Stimulated activated CD4-positive, alpha-beta T cell treated with anti-CD3 and anti-CD28 coated beads, TNF-alpha, amount 100 ng/mL, for 48 hours (primary cell): ENCODE data around the gene BIRC5.
"Not testable (repeated sequence)": the region's sequence is repeated elsewhere in the genome, so short reads cannot be mapped to it uniquely, and the experiment has no call there.

Experiments
- DNase-seq, 3 donors: peaks; one replicate each; pipeline ENCODE4 v3.0.0-alpha.2; 2020; ENCODE audit warnings: low read depth in 3 of 3

Gene BIRC5

GRCh38 chr17:78239489-78239931 is 25.5 kb downstream of the BIRC5 start:
- no peak for DNase-seq

- DNase-seq: no peak
Observed at GRCh38 chr17:78240012-78240655, 26.1 kb downstream of the BIRC5 start.

DNA sequence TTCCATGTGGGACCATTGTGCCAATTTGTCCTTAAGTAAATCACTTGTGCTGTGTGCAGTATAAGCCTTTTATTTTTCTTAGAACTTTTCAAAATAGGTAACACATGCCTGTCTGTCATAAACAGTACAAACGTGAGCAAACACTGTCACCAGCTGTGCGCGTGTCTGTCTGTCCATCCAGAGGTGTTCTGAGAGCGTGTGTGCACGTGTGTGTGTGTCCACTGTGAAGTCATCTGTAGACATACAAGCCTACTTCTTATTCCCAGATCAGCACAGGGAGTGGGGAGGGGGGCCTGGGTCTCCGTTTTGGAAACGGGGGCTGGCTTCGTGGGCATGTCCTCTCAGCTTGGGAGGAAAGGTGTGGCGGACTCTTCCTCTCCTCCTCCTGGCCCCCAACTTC is 26.8 kb downstream of the BIRC5 start:
- no peak for DNase-seq

DNA sequence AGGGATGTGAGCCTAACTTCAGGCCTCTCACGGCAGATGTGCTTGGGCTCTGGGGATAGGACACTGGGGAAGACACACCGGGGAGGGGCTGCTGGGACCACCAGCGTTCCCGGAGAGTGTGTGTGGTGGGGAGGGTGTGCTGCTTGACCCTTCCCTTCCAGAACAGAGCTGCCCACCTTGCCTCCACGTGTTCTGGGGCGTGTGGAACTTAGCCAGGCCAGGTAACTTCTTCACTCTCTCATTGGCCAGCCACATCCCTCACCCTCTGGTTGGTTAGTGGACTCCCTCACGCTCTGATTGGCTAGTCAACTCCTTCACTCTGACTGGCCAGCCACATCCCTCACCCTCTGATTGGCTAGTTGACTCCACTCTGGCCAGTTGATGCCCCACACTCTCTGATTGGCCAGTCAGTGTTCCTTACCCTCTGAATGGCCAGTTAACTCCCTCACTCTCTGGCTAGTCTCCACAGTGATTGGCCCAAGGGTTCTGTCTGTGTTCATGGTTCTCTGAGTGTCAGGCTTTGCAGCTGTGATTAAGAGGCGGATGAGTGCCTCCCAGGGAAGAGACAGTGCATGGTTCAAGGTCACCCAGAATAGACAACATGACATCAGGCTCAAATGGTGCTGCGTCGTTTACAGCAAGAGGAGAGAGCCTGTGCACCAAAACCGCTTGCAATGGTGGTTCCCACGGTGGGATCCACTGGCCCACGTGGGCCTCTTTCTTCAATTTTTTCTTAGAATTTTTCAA is 27.4 kb downstream of the BIRC5 start:
- DNase-seq: no peak

DNA sequence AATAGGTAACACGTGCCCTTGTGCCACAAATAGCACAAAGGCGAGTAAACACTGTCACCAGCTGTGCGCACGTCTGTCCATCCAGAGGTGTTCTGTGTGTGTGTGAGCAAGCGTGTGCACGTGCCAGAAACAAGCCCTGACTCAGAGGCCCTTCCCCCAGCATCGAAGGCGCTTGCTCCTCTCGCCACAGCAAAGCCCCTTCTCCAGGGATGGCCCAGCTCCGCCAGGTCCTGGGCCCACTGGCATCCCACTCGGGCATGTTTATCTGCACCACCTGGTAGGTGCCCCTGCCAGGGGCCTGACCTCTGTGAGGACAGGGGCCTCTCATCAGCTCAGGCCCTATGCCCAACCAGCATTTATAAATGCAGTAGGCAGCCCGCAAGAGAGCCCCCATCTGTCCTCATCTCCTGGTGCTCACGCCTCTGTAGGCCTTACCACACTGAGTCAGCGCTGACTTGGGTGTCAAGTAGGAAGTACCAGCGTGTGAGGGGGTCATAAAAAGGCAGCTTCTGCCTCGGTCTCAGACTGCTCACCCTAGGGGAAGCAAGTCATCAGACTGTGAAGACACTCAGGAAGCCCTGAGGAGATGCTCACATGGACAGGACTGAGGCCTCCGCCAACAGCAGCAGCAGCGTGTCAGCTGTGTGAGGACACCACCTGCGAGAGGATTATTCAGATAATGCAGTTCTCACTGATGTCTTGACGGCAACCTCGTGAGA is 28.1 kb downstream of the BIRC5 start:
- DNase-seq: no peak

DNA sequence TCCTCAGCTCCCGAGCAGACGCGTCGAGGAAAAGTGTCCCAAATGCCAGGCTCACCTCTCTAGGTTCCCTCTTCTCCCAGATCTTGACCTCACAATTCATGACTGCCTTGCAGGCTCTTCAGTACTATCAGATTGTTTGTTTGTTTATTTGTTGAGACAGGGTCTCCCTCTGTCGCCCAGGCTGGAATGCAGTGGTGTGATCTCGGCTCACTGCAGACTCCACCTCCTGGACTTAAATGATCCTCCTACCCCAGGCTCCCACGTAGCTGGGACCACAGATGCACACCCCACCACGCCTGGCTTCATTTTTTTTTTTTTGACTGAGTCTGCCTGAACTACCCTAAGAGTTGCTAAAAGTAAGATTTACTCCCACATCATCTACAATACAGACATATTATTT is 33.3 kb downstream of the BIRC5 start:
- DNase-seq: no peak

DNA sequence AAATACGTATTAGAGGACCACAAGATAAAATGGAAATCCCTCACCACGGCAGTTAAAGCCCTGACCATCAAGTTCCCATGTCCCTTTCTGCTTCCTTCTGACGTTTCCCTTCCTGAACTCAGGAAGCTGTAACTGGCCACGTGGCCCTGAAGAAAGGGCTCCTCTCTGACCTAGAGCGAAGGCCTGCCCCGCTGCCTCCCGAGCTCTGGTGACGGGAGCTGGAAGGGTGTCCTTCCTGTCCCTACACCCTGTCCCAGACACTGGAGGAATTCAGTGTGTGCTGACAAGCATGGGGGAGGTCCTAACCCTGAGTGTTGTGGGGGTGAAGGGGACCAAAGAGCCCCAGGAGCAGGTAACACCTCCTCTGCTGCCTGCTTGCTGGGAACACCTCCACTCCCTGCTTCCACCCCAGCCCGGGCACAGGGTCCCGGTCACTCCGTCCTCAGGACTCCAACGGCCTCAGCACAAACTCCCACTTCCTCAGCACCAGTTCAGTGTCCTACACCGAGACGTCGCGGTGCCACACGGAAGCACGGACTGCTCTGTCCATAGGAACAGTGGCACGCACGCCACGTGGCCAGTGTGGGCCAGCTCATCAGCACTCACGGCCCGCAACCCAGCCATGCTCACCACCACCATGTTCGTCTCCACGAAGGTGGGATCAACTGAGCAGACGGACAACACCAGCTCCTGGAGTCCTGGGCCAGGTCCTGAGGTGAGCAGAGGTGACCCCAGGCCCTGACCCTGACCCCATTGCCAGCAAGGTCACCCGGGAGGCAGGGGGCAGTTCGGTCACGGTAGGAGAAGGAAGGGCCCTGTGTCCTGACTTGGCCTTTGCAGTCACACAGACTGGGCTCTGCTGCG is 34.2 kb downstream of the BIRC5 start:
- no peak for DNase-seq

- no peak for DNase-seq
Observed at GRCh38 chr17:78249074-78249817, 35.2 kb downstream of the BIRC5 start.

GRCh38 chr17:78249818-78250806 is 36.1 kb downstream of the BIRC5 start:
- no peak for DNase-seq

GRCh38 chr17:78250891-78251772 is 37.1 kb downstream of the BIRC5 start:
- DNase-seq: peak; percentile 74 to 83 (median 81)

DNA sequence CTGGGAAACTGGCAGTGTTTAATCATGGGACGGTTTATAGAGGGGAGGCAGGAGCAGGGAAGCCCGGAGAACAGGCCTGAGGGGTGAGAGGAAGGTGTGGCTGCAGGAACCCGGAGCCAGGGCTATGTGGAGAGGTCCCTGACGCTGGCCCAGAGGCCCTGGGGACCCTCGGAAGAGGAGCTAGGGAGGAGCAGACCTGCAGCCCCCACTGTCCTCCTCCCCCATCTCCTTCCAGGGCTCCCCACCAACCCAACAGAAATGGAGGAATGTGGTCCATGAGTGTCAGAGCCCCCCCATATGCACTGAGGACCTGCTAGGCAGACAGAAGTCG is 37.7 kb downstream of the BIRC5 start:
- DNase-seq: no peak

DNA sequence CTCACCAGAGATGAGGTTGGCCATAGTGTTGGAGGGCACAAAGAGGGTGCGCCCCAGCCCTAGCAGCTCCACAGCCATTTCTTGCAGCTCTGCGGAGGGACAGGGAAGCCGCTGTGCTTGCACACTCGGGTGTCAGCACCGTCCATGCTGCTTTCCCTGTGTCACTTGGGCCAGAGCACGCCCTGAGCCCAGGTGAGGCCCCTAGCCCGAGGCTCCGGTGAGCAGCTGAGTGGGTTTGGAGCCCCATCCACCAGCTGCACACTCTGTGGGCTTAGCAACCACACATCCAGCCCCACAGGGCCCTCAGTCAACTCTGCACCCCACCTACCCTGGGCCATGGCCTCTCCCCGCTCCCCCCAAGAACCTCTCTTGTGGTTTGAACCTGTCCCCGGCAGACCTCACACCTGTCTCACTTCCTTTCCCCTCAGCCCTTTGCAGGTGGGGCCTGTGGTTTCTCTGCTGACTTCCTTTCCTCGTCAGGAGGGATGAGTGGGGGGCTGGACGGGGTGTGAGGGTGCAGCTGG is 38.1 kb downstream of the BIRC5 start:
- DNase-seq: no peak

GRCh38 chr17:78252701-78253635 is 38.9 kb downstream of the BIRC5 start:
- no peak for DNase-seq

- DNase-seq: not testable (repeated sequence)
Observed at GRCh38 chr17:78253636-78253945, 39.5 kb downstream of the BIRC5 start.

DNA sequence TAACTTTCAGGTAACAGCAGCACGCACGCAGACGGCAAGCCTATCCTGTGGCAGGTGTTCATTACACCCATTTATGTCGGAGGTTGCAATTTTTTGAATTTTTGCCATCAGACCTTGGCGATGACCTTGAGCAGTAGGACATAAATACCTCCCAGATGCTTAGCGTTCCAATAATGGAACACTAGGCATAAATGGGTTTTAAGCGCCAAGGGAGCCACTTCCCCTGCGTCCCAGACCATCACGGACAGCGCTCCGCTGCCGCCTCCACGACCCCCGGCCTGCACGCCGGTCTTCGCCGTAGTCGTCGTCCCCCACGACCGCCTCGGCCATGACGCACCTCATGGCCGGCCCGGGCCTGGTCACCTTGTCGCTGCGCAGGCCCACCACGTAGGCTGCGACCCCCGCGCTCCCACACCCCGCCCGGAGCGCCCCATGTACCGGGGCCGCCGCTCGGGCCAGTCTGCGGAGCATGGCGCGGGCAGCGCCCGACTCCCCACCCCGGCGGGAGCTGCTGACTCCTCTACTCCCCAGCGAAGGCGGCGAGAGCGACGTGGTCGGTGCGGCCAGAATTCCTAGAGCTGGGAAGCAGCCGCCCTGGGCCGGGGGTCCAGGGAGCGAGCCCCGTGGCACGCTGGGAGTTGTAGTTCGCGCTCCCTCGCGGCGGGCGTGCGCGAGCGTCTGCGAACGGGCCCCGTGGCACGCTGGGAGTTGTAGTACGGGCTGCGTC is 40.1 kb downstream of the BIRC5 start:
- DNase-seq: peak; percentile 64 to 76 (median 68)

- DNase-seq: no peak
Observed at GRCh38 chr17:78255029-78255656, 41.1 kb downstream of the BIRC5 start.
